ENCODE results near the gene E2F2.

The E2F2 gene

GRCh38 chr1:23563755-23564374 is 32.8 kb upstream of the E2F2 start:
- Histone ChIP-seq H3K36me3 (ENCODE audit: low read depth) (no peaks in the 10 kb centered on the region), H3K27me3 (ENCODE audit: insufficient read depth, poor library complexity, severe bottlenecking) (no peaks in the 10 kb centered on the region), H3K27ac (ENCODE audit: poor library complexity, severe bottlenecking) (no peak overlapping the region), H3K4me3 (ENCODE audit: severe bottlenecking) (no peak overlapping the region), H3K9me3 (ENCODE audit: severe bottlenecking) (no peaks in the 10 kb centered on the region), H3K4me1 (ENCODE audit: insufficient read depth, poor library complexity, severe bottlenecking) (peaks cover 7% of the 10 kb centered on the region)
- ATAC-seq (ENCODE audit: low read depth) (no peak), DNase-seq (ENCODE audit: low spot score) (no peak)
- TF ChIP-seq CTCF (IDR thresholded peaks at IDR 0.05; ENCODE audit: poor library complexity, severe bottlenecking) = no peak

GRCh38 chr1:23563003-23563402 is 32.0 kb upstream of the E2F2 start:
- no peak for ATAC-seq (ENCODE audit: low read depth)
- TF ChIP-seq CTCF (IDR thresholded peaks at IDR 0.05; ENCODE audit: poor library complexity, severe bottlenecking) = no peak
- no peak for DNase-seq (ENCODE audit: low spot score)
- no peaks in the 10 kb centered on the region for H3K27me3 ChIP-seq (ENCODE audit: insufficient read depth, poor library complexity, severe bottlenecking)
- H3K27ac ChIP-seq (ENCODE audit: poor library complexity, severe bottlenecking) = peak overlapping the region; percentile 48
- H3K36me3 ChIP-seq (ENCODE audit: low read depth) = no peaks in the 10 kb centered on the region; the same call in 1 of the 2 replicates
- H3K4me1 ChIP-seq (ENCODE audit: insufficient read depth, poor library complexity, severe bottlenecking) = peaks cover 7% of the 10 kb centered on the region
- H3K9me3 ChIP-seq (ENCODE audit: severe bottlenecking) = no peaks in the 10 kb centered on the region
- no peak overlapping the region for H3K4me3 ChIP-seq (ENCODE audit: severe bottlenecking)

- peak; percentile 61 for ATAC-seq (ENCODE audit: low read depth)
- DNase-seq (ENCODE audit: low spot score) = peak; percentile 92
- Histone ChIP-seq H3K27ac (ENCODE audit: poor library complexity, severe bottlenecking) (peak overlapping the region; percentile 48), H3K9me3 (ENCODE audit: severe bottlenecking) (no peaks in the 10 kb centered on the region), H3K4me3 (ENCODE audit: severe bottlenecking) (no peak overlapping the region), H3K27me3 (ENCODE audit: insufficient read depth, poor library complexity, severe bottlenecking) (no peaks in the 10 kb centered on the region), H3K36me3 (ENCODE audit: low read depth) (peaks cover 7% of the 10 kb centered on the region; the same call in 1 of the 2 replicates), H3K4me1 (ENCODE audit: insufficient read depth, poor library complexity, severe bottlenecking) (peaks cover 13% of the 10 kb centered on the region)
- TF ChIP-seq CTCF (IDR thresholded peaks at IDR 0.05; ENCODE audit: poor library complexity, severe bottlenecking) = no peak
Observed at GRCh38 chr1:23562137-23562876, 31.3 kb upstream of the E2F2 start.

GRCh38 chr1:23561813-23562100 is 30.7 kb upstream of the E2F2 start:
- Histone ChIP-seq H3K9me3 (ENCODE audit: severe bottlenecking) (no peaks in the 10 kb centered on the region), H3K27me3 (ENCODE audit: insufficient read depth, poor library complexity, severe bottlenecking) (no peaks in the 10 kb centered on the region), H3K4me1 (ENCODE audit: insufficient read depth, poor library complexity, severe bottlenecking) (peaks cover 19% of the 10 kb centered on the region), H3K27ac (ENCODE audit: poor library complexity, severe bottlenecking) (peak overlapping the region; percentile 48), H3K4me3 (ENCODE audit: severe bottlenecking) (no peak overlapping the region), H3K36me3 (ENCODE audit: low read depth) (peaks cover 8% of the 10 kb centered on the region; the same call in 1 of the 2 replicates)
- no peak for TF ChIP-seq CTCF (IDR thresholded peaks at IDR 0.05; ENCODE audit: poor library complexity, severe bottlenecking)
- ATAC-seq (ENCODE audit: low read depth) = no peak
- DNase-seq (ENCODE audit: low spot score) = no peak
